ENCODE results near the gene BLM.
"Not testable (repeated sequence)": the region's sequence is repeated elsewhere in the genome, so short reads cannot be mapped to it uniquely, and the experiment has no call there.

The BLM gene

GRCh38 chr15:90840157-90840855 lies 123.2 kb downstream of the BLM start:
- no peak for TF ChIP-seq CTCF (IDR thresholded peaks at IDR 0.05; ENCODE audit: insufficient read depth, low read depth, low read length, missing control alignments)
- H3K4me3 ChIP-seq (ENCODE audit: low read length) = peak overlapping the region; percentile 34
- no peak for DNase-seq (ENCODE audit: low read depth)

GRCh38 chr15:90840954-90841353 lies 123.8 kb downstream of the BLM start:
- DNase-seq (ENCODE audit: low read depth) = no peak
- TF ChIP-seq CTCF (IDR thresholded peaks at IDR 0.05; ENCODE audit: insufficient read depth, low read depth, low read length, missing control alignments) = no peak
- H3K4me3 ChIP-seq (ENCODE audit: low read length) = no peak overlapping the region

- DNase-seq (ENCODE audit: low read depth) = no peak
- no peak for TF ChIP-seq CTCF (IDR thresholded peaks at IDR 0.05; ENCODE audit: insufficient read depth, low read depth, low read length, missing control alignments)
- no peak overlapping the region for H3K4me3 ChIP-seq (ENCODE audit: low read length)
Observed at GRCh38 chr15:90844696-90845095, 127.5 kb downstream of the BLM start.

- peak; percentile 90 for DNase-seq (ENCODE audit: low read depth)
- no peak overlapping the region for H3K4me3 ChIP-seq (ENCODE audit: low read length)
- TF ChIP-seq CTCF (IDR thresholded peaks at IDR 0.05; ENCODE audit: insufficient read depth, low read depth, low read length, missing control alignments) = no peak
Observed at GRCh38 chr15:90845201-90845949, 128.2 kb downstream of the BLM start.

- not testable (repeated sequence) for DNase-seq (ENCODE audit: low read depth); H3K4me3 ChIP-seq (ENCODE audit: low read length)
Observed at GRCh38 chr15:90849424-90849823, 132.3 kb downstream of the BLM start.

- no peak overlapping the region for H3K4me3 ChIP-seq (ENCODE audit: low read length)
- no peak for TF ChIP-seq CTCF (IDR thresholded peaks at IDR 0.05; ENCODE audit: insufficient read depth, low read depth, low read length, missing control alignments)
- no peak for DNase-seq (ENCODE audit: low read depth)
Observed at GRCh38 chr15:90851114-90851513, 134.0 kb downstream of the BLM start.

GRCh38 chr15:90851940-90852339 lies 134.8 kb downstream of the BLM start:
- no peak for DNase-seq (ENCODE audit: low read depth)
- no peak for TF ChIP-seq CTCF (IDR thresholded peaks at IDR 0.05; ENCODE audit: insufficient read depth, low read depth, low read length, missing control alignments)
- H3K4me3 ChIP-seq (ENCODE audit: low read length) = no peak overlapping the region
